Adrenal gland (tissue), 5 donors: ENCODE measurements around the gene SOCS3.

Experiments used
- CTCF ChIP-seq, 6 experiments: fragments of 450-650 bp in 4 of 6; fragments of 200-600 bp in 2 of 6; sonication (generic) in 1 of 6; IDR thresholded peaks; 1 replicate in 5 of 6; 2 replicates in 1 of 6; pipeline versions ENCODE4 v1.5.1 to v1.8.0; 2016 to 2021; ENCODE audit warnings: antibody characterized with exemption in 6 of 6, mild to moderate bottlenecking in 2 of 6, moderate library complexity in 1 of 6
- POLR2A ChIP-seq, 2 donors: fragments of 450-650 bp; IDR thresholded peaks; one replicate each; pipeline ENCODE4 v1.6.1; 2017; ENCODE audit warnings: antibody characterized with exemption in 2 of 2, mild to moderate bottlenecking in 2 of 2, moderate library complexity in 1 of 2
- donor health status: DM: no; HTN: no; CAD: no.

- TF ChIP-seq CTCF (IDR thresholded peaks at IDR 0.05), result peak in 1 of 6 experiments; percentile 17
- no peak for TF ChIP-seq POLR2A (IDR thresholded peaks at IDR 0.05)
These were observed 418 bp downstream of the SOCS3 start for GRCh38 chr17:78359321-78359996.
